HepG2 (cell line): ENCODE data around the gene PHF14. TPM values are rescaled to one million over a fixed set of nuclear protein-coding genes. Genes with fewer than 3 reads are reported as not detected.

ENCODE experiments used
- AKAP8 ChIP-seq: sonication (generic); formaldehyde crosslinking; IDR thresholded peaks from 2 replicates; pipeline ENCODE4 v1.5.1; 2020; ENCODE audit warnings: mild to moderate bottlenecking, missing genetic modification reagents
- KLF13 ChIP-seq: sonication (generic); formaldehyde crosslinking; IDR thresholded peaks from 2 replicates; pipeline ENCODE4 v1.4.0; 2020; ENCODE audit warnings: mild to moderate bottlenecking, missing genetic modification reagents
- PRPF4 ChIP-seq: fragments of 200-400 bp; formaldehyde crosslinking; IDR thresholded peaks from 2 replicates; pipeline ENCODE4 v1.6.1; 2016; ENCODE audit warnings: low read length, low read depth; ENCODE audit not compliant: poor library complexity, severe bottlenecking
- SOX5 ChIP-seq: IDR thresholded peaks from 2 replicates; pipeline ENCODE4 v1.6.1; 2016; ENCODE audit warnings: borderline replicate concordance
- SPEN ChIP-seq: sonication (generic); formaldehyde crosslinking; IDR thresholded peaks from 2 replicates; pipeline ENCODE4 v1.5.1; 2020; ENCODE audit warnings: low read depth, mild to moderate bottlenecking, missing genetic modification reagents
- TARDBP ChIP-seq: sonication (generic); formaldehyde crosslinking; IDR thresholded peaks from 2 replicates; pipeline ENCODE4 v1.8.0; 2022; ENCODE audit warnings: mild to moderate bottlenecking, missing genetic modification reagents
- YY1 ChIP-seq: IDR thresholded peaks from 2 replicates; pipeline ENCODE4 v1.6.1; 2011; ENCODE audit warnings: low read length, low read depth, moderate library complexity, mild to moderate bottlenecking; ENCODE audit not compliant: insufficient read depth, insufficient replicate concordance
- ZIK1 ChIP-seq: sonication (generic); formaldehyde crosslinking; IDR thresholded peaks from 2 replicates; pipeline ENCODE4 v1.5.0; 2020; ENCODE audit warnings: mild to moderate bottlenecking, low read depth, missing genetic modification reagents, borderline replicate concordance
- ZMYM3 ChIP-seq: sonication (generic); formaldehyde crosslinking; IDR thresholded peaks from 2 replicates; pipeline ENCODE4 v1.5.1; 2020; ENCODE audit warnings: mild to moderate bottlenecking, missing genetic modification reagents
- ZNF263 ChIP-seq: sonication (generic); formaldehyde crosslinking; IDR thresholded peaks from 2 replicates; pipeline ENCODE4 v1.4.0; 2020; ENCODE audit warnings: missing genetic modification reagents
- ZNF292 ChIP-seq: sonication (generic); formaldehyde crosslinking; IDR thresholded peaks from 2 replicates; pipeline ENCODE4 v1.8.1; 2022; ENCODE audit warnings: mild to moderate bottlenecking, low read depth, missing genetic modification reagents, borderline replicate concordance
- ZNF598 ChIP-seq: sonication (generic); formaldehyde crosslinking; IDR thresholded peaks from 2 replicates; pipeline ENCODE4 v1.5.1; 2020; ENCODE audit warnings: mild to moderate bottlenecking, missing genetic modification reagents, borderline replicate concordance
- ZNF713 ChIP-seq: sonication (generic); formaldehyde crosslinking; IDR thresholded peaks from 2 replicates; pipeline ENCODE4 v1.4.0; 2020; ENCODE audit warnings: mild to moderate bottlenecking, missing genetic modification reagents
- polyA plus RNA-seq, 8 experiments: library from polyadenylated mRNA; depleted of rRNA in 3 of 8; stranded (reverse) in 7 of 8; unstranded in 1 of 8; fragments of >200 nt; fragmentation: Illumina TruSeq in 4 of 8; extraction: Trizol in 4 of 8; gene quantifications; 2 replicates each; pipeline versions ENCODE4 v1.2.1 to v1.2.3, GENCODE V29; 2011 to 2016; ENCODE audit warnings: low read depth in 4 of 8, missing spikeins in 1 of 8, mixed read lengths in 1 of 8; ENCODE audit not compliant: insufficient read depth in 1 of 8
- total RNA-seq, 5 experiments: library from RNA; depleted of rRNA; stranded (reverse); fragments of >200 nt; fragmentation: Illumina TruSeq; extraction: Trizol; gene quantifications; 2 replicates each; pipeline ENCODE4 v1.2.3, GENCODE V29; 2016; ENCODE audit warnings: low read depth in 1 of 5
- TF ChIP-seq, protein P1 (sequence below): IDR thresholded peaks from 2 replicates; pipeline ENCODE4 v1.6.1; 2016; ENCODE audit warnings: mild to moderate bottlenecking
- TF ChIP-seq, protein P2 (sequence below): sonication (generic); formaldehyde crosslinking; IDR thresholded peaks from 2 replicates; pipeline ENCODE4 v1.5.0; 2020; ENCODE audit warnings: missing genetic modification reagents
- TF ChIP-seq, protein P3 (sequence below): sonication (generic); formaldehyde crosslinking; IDR thresholded peaks from 2 replicates; pipeline ENCODE4 v1.4.0; 2020; ENCODE audit warnings: missing genetic modification reagents, borderline replicate concordance
- TF ChIP-seq, protein P4 (sequence below): conservative IDR thresholded peaks from 2 replicates; pipeline ENCODE4 v1.6.1; 2018; ENCODE audit warnings: missing genetic modification reagents

The PHF14 gene
- total and polyA plus RNA-seq, 2 of the 13 experiments (the other 11 are each of a cell fraction or from before 2014, with no cell fraction given): 18.9 to 68.7 TPM

DNA sequence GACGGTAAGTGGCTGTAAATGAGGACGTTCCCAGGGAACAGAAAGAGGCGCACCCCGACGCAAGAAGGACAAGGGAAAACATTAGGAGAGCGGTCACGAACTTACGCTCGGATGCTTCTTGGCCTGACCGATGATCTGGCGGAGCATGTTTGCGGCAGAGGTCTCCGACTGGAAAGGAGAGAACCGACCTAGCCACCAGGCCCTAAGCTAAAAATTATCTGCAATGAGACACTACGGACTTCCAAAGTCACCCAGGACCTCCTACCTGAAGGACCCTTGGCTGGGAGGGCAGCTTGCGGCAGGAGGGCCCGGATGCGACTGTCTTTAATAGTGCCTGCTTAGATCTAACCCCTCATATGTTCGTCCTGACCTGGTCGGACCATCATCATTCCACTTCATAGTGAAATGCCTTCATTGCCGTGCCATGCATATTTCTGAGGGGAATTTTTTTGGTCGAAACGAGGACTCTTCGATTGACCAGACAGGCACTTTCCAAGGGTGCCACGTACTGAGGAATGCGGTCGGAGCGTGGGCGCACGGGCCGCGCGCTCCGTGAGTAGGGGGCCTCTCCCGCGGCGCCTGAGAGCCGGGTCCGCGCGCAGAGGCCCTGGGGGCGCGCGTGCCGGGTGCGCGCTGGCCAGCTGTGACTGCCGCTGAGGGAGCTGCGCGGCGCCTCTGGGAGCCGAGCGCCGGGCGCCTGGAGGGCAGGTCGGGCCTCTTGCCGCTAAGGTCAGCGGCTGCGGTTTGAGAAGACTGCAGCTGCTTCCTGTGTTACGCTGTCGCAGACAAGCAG, 33.6 kb upstream of the PHF14 start (continued):
- TF ChIP-seq, protein P1, sequence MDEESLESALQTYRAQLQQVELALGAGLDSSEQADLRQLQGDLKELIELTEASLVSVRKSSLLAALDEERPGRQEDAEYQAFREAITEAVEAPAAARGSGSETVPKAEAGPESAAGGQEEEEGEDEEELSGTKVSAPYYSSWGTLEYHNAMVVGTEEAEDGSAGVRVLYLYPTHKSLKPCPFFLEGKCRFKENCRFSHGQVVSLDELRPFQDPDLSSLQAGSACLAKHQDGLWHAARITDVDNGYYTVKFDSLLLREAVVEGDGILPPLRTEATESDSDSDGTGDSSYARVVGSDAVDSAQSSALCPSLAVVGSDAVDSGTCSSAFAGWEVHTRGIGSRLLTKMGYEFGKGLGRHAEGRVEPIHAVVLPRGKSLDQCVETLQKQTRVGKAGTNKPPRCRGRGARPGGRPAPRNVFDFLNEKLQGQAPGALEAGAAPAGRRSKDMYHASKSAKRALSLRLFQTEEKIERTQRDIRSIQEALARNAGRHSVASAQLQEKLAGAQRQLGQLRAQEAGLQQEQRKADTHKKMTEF (CRISPR knock-in tag): peak; percentile 66
- TF ChIP-seq TARDBP (CRISPR knock-in tag) (peak; percentile 64; the same call in 1 of the 2 replicates), AKAP8 (CRISPR knock-in tag) (no peak), ZMYM3 (CRISPR knock-in tag) (peak; percentile 37; the same call in 1 of the 2 replicates), YY1 (peak; percentile 13), SOX5 (peak; percentile 60; the same call in 1 of the 2 replicates), ZNF263 (peak; percentile 43; the same call in 1 of the 2 replicates), ZNF292 (CRISPR knock-in tag) (peak; percentile 50; the same call in 1 of the 2 replicates), PRPF4 (no peak), ZNF713 (CRISPR knock-in tag) (no peak), ZNF598 (CRISPR knock-in tag) (peak; percentile 84; the same call in 1 of the 2 replicates), ZIK1 (CRISPR knock-in tag) (0 out of 2 replicates have a peak, but pooled peaks have one; percentile 70), KLF13 (no peak), SPEN (peak; percentile 88; the same call in 1 of the 2 replicates)
- TF ChIP-seq, protein P2, sequence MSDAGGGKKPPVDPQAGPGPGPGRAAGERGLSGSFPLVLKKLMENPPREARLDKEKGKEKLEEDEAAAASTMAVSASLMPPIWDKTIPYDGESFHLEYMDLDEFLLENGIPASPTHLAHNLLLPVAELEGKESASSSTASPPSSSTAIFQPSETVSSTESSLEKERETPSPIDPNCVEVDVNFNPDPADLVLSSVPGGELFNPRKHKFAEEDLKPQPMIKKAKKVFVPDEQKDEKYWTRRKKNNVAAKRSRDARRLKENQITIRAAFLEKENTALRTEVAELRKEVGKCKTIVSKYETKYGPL (CRISPR knock-in tag): 0 out of 2 replicates have a peak, but pooled peaks have one; percentile 52
- TF ChIP-seq, protein P3, sequence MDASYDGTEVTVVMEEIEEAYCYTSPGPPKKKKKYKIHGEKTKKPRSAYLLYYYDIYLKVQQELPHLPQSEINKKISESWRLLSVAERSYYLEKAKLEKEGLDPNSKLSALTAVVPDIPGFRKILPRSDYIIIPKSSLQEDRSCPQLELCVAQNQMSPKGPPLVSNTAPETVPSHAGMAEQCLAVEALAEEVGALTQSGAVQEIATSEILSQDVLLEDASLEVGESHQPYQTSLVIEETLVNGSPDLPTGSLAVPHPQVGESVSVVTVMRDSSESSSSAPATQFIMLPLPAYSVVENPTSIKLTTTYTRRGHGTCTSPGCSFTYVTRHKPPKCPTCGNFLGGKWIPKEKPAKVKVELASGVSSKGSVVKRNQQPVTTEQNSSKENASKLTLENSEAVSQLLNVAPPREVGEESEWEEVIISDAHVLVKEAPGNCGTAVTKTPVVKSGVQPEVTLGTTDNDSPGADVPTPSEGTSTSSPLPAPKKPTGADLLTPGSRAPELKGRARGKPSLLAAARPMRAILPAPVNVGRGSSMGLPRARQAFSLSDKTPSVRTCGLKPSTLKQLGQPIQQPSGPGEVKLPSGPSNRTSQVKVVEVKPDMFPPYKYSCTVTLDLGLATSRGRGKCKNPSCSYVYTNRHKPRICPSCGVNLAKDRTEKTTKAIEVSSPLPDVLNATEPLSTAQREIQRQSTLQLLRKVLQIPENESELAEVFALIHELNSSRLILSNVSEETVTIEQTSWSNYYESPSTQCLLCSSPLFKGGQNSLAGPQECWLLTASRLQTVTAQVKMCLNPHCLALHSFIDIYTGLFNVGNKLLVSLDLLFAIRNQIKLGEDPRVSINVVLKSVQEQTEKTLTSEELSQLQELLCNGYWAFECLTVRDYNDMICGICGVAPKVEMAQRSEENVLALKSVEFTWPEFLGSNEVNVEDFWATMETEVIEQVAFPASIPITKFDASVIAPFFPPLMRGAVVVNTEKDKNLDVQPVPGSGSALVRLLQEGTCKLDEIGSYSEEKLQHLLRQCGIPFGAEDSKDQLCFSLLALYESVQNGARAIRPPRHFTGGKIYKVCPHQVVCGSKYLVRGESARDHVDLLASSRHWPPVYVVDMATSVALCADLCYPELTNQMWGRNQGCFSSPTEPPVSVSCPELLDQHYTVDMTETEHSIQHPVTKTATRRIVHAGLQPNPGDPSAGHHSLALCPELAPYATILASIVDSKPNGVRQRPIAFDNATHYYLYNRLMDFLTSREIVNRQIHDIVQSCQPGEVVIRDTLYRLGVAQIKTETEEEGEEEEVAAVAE (CRISPR knock-in tag): peak; percentile 24; the same call in 1 of the 2 replicates
- TF ChIP-seq, protein P4, sequence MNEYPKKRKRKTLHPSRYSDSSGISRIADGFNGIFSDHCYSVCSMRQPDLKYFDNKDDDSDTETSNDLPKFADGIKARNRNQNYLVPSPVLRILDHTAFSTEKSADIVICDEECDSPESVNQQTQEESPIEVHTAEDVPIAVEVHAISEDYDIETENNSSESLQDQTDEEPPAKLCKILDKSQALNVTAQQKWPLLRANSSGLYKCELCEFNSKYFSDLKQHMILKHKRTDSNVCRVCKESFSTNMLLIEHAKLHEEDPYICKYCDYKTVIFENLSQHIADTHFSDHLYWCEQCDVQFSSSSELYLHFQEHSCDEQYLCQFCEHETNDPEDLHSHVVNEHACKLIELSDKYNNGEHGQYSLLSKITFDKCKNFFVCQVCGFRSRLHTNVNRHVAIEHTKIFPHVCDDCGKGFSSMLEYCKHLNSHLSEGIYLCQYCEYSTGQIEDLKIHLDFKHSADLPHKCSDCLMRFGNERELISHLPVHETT (CRISPR knock-in tag): 0 out of 2 replicates have a peak, but pooled peaks have one; percentile 47
